Muscle layer of colon (tissue), 2 donors: ENCODE measurements around the gene TCEAL4.
"Not testable (repeated sequence)": the region's sequence is repeated elsewhere in the genome, so short reads cannot be mapped to it uniquely, and the experiment has no call there.

Source experiments
- H3K27ac ChIP-seq: one replicate; pipeline ENCODE4 v1.7.0; 2013; ENCODE audit warnings: low read depth, mild to moderate bottlenecking, low read length, moderate library complexity
- H3K27me3 ChIP-seq, 2 donors: one replicate each; pipeline ENCODE4 v1.7.0; 2013; ENCODE audit warnings: low read length in 2 of 2, mild to moderate bottlenecking in 2 of 2; ENCODE audit not compliant: insufficient read depth in 2 of 2, control insufficient read depth in 1 of 2
- H3K36me3 ChIP-seq: one replicate; pipeline ENCODE4 v1.7.0; 2013; ENCODE audit warnings: mild to moderate bottlenecking, low read length; ENCODE audit not compliant: insufficient read depth
- H3K4me1 ChIP-seq: one replicate; pipeline ENCODE4 v1.7.0; 2013; ENCODE audit warnings: mild to moderate bottlenecking, low read length; ENCODE audit not compliant: insufficient read depth
- H3K4me3 ChIP-seq, 2 donors: one replicate each; pipeline ENCODE4 v1.7.0; 2013; ENCODE audit warnings: low read length in 2 of 2, low read depth in 1 of 2, mild to moderate bottlenecking in 1 of 2, moderate library complexity in 1 of 2
- H3K9ac ChIP-seq: one replicate; pipeline ENCODE4 v1.7.0; 2013; ENCODE audit warnings: low read length
- H3K9me3 ChIP-seq: one replicate; pipeline ENCODE4 v1.7.0; 2013; ENCODE audit warnings: mild to moderate bottlenecking, low read length
- donor health status: abdominal sarcoma.
- donor health status: Adenocarcinoma of cecum.

Gene TCEAL4

DNA sequence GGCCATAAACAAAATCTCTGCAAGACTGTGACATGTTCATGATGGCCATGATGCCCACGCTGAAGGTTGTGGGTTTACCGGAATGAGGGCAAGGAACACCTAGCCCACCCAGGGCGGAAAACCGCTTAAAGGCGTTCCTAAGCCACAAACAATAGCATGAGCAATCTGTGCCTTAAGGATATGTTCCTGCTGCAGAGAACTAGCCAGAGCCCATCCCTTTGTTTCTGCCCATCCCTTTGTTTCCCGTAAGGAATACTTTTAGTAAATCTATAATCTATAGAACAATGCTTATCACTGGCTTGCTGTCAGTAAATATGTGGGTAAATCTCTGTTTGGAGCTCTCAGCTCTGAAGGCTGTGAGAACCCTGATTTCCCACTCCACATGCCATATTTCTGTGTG lies 9.9 kb downstream of the TCEAL4 start:
- not testable (repeated sequence) for H3K36me3 ChIP-seq, H3K4me1 ChIP-seq, H3K27me3 ChIP-seq, H3K9me3 ChIP-seq, H3K9ac ChIP-seq, H3K4me3 ChIP-seq, H3K27ac ChIP-seq

- Histone ChIP-seq H3K27me3 (no peaks in the 10 kb centered on the region), H3K27ac (peak within 1 kb of the TSS; percentile 89), H3K4me1 (no peaks in the 10 kb centered on the region), H3K9ac (peak within 1 kb of the TSS; percentile 66), H3K9me3 (no peaks in the 10 kb centered on the region), H3K36me3 (no peaks in the 10 kb centered on the region), H3K4me3 (peak within 1 kb of the TSS; percentile 57 to 63)
Observed at GRCh38 chrX:103607364-103608305, 22.3 kb downstream of the TCEAL4 start, which contains the start of gene TCEAL3. TSS of gene TCEAL3 (plus strand) at chrX:103607963. CDS start at chrX:103609065, 1,102 bp downstream.

- Histone ChIP-seq H3K27me3 (no peaks in the 10 kb centered on the region), H3K9me3 (no peaks in the 10 kb centered on the region), H3K4me1 (no peaks in the 10 kb centered on the region), H3K4me3 (peak overlapping the region; percentile 57 to 63), H3K36me3 (no peaks in the 10 kb centered on the region), H3K9ac (peak overlapping the region; percentile 66), H3K27ac (peak overlapping the region; percentile 89)
Observed at GRCh38 chrX:103608306-103608963, 23.1 kb downstream of the TCEAL4 start.

DNA sequence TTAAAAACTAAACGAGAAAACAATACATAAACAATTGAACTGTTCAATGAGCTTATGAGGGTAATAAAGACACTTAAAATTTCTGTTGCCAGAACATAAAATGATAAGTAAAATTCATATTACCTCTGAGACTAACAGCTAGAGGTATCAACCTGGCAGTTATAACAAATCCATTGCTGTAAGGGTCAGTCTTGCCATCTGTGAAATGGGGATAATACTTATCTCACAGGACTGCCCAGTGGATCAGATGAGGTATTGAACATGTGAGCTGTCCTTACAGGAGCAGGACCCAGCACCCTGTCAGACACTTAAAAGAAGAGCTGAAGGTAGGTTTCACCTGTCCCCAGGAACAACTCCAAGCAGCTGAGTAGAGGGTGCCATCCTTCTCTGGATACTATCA lies 25.0 kb downstream of the TCEAL4 start:
- no peaks in the 10 kb centered on the region for H3K36me3 ChIP-seq
- no peaks in the 10 kb centered on the region for H3K4me1 ChIP-seq
- no peak overlapping the region for H3K4me3 ChIP-seq
- H3K27me3 ChIP-seq: no peaks in the 10 kb centered on the region
- H3K9me3 ChIP-seq: no peaks in the 10 kb centered on the region
- H3K27ac ChIP-seq: no peak overlapping the region
- H3K9ac ChIP-seq: no peak overlapping the region

DNA sequence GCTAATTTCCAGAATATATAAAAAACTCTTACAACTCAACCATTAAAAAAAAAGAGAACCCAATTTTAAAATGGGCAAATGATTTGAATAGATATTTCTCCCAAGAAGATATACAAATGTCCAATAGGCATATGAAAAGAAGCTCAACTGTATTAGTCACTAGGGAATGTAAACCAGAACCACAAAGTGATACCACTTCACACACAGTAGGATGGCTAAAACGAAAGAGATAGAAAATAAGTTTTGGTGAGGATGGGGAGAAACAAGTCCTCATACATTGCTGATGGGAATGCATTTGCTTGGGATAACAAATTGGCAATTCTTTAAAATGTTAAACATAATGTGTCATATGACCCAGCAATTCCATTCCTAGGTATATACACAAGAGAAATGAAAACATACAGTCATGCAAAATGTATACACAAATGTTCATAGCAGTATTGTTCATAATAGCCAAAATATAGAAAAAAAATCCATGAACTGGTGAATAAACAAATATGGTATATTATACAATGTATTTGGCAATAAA lies 28.1 kb downstream of the TCEAL4 start:
- Histone ChIP-seq H3K4me3 (no peak overlapping the region), H3K27ac (no peak overlapping the region), H3K36me3 (no peaks in the 10 kb centered on the region), H3K9ac (no peak overlapping the region), H3K4me1 (no peaks in the 10 kb centered on the region), H3K9me3 (no peaks in the 10 kb centered on the region), H3K27me3 (no peaks in the 10 kb centered on the region)

DNA sequence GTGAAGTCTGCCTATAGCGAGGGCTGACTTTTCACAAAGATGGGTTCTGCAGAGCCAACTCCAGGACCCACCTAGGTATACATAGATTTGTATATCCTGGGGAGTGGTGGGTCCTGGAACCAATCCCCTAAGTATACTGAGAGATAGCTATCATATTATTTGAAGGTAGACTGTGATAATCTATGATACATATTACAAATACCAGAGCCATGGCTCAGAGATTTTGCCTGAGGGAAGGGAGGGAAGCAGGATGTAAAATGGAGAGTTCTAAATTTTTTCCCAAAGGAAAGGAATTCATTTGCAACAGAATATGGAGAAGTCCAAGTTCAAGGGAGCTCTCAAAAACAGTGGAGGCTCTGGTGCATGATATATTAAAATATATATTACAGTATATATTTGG lies 29.7 kb downstream of the TCEAL4 start:
- Histone ChIP-seq H3K36me3 (no peaks in the 10 kb centered on the region), H3K9me3 (no peaks in the 10 kb centered on the region), H3K27ac (no peak overlapping the region), H3K9ac (no peak overlapping the region), H3K4me1 (no peaks in the 10 kb centered on the region), H3K27me3 (no peaks in the 10 kb centered on the region), H3K4me3 (no peak overlapping the region)

DNA sequence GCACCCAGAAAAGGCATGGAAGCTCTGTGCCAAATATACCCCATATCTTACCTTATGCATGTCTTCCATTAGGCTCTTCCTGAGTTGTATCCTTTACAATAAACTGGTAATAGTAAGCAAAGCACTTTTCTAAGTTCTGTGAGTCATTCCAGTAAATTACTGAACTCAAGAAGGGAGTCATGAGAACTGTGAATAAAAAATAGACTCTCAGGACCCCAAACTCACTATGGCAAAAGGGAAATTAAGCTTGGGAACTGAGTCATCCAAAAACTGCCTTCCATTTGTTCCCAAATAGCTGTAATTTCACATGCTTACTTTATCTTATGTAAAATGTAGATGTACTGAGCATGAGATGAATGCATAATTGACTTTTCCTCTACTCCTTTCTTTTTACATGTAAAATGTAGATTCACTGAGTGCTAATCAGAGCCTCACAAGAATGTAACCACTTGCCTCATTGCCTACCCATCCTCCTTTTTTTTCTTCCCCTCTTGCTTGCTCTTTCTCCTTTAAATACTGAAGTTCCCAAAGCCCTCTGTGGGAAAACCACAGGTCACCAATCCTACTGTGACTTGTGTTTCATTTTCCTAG lies 30.6 kb downstream of the TCEAL4 start:
- Histone ChIP-seq H3K36me3 (no peaks in the 10 kb centered on the region), H3K9me3 (no peaks in the 10 kb centered on the region), H3K9ac (no peak overlapping the region), H3K27me3 (no peaks in the 10 kb centered on the region), H3K4me3 (no peak overlapping the region), H3K4me1 (no peaks in the 10 kb centered on the region), H3K27ac (no peak overlapping the region)

DNA sequence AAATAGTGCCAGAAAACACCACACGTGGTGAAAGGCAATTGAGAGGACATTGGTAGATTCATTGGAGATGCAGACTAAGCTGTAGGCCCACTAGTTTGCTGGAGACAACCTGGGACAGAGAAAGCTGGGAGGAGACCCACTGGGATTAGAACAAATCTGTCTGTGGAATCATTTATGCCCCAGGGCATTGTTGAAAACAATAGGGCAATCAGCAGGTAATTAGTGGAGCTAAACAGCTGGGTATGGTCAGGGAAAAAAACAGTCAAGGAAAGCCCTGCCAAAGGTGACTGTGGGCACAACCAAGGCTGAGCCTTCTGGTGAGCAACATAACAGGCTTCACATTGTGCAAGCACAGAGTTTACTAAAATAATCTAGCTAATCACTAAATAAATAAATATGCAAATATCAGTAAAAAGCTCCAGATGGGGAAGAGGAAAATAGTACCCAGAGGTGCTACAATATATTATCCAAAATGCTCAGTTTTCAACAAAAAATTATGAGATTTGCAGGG lies 31.4 kb downstream of the TCEAL4 start:
- no peaks in the 10 kb centered on the region for H3K36me3 ChIP-seq
- H3K27ac ChIP-seq: no peak overlapping the region
- H3K4me1 ChIP-seq: no peaks in the 10 kb centered on the region
- H3K9ac ChIP-seq: no peak overlapping the region
- H3K9me3 ChIP-seq: no peaks in the 10 kb centered on the region
- no peak overlapping the region for H3K4me3 ChIP-seq
- no peaks in the 10 kb centered on the region for H3K27me3 ChIP-seq

- Histone ChIP-seq H3K36me3 (no peaks in the 10 kb centered on the region), H3K9ac (no peak overlapping the region), H3K27ac (peak overlapping the region; percentile 56), H3K4me3 (no peak overlapping the region), H3K27me3 (no peaks in the 10 kb centered on the region), H3K9me3 (no peaks in the 10 kb centered on the region), H3K4me1 (peaks cover 4% of the 10 kb centered on the region)
Observed at GRCh38 chrX:103624111-103624510, 38.8 kb downstream of the TCEAL4 start.

- no peak overlapping the region for H3K4me3 ChIP-seq
- no peaks in the 10 kb centered on the region for H3K27me3 ChIP-seq
- H3K27ac ChIP-seq: no peak overlapping the region
- H3K9me3 ChIP-seq: no peaks in the 10 kb centered on the region
- no peaks in the 10 kb centered on the region for H3K36me3 ChIP-seq
- H3K4me1 ChIP-seq: peaks cover 4% of the 10 kb centered on the region
- H3K9ac ChIP-seq: no peak overlapping the region
Observed at GRCh38 chrX:103626855-103627254, 41.5 kb downstream of the TCEAL4 start.
